HepG2 (cell line): Measurements from ENCODE around the gene FXR2. TPM values are rescaled to one million over a fixed set of nuclear protein-coding genes. Genes with fewer than 3 reads are reported as not detected.

Source experiments
- CCDC6 ChIP-seq: sonication (generic); formaldehyde crosslinking; IDR thresholded peaks from 2 replicates; pipeline ENCODE4 v1.8.1; 2022; ENCODE audit warnings: mild to moderate bottlenecking, missing genetic modification reagents, moderate library complexity
- ERF ChIP-seq: IDR thresholded peaks from 2 replicates; pipeline ENCODE4 v1.6.1; 2018; ENCODE audit warnings: missing biosample characterization, missing genetic modification reagents
- HDAC1 ChIP-seq: sonication (generic); formaldehyde crosslinking; IDR thresholded peaks from 2 replicates; pipeline ENCODE4 v1.5.1; 2020; ENCODE audit warnings: mild to moderate bottlenecking, missing genetic modification reagents
- KLF13 ChIP-seq: sonication (generic); formaldehyde crosslinking; IDR thresholded peaks from 2 replicates; pipeline ENCODE4 v1.4.0; 2020; ENCODE audit warnings: mild to moderate bottlenecking, missing genetic modification reagents
- MEIS1 ChIP-seq: sonication (generic); formaldehyde crosslinking; IDR thresholded peaks from 2 replicates; pipeline ENCODE4 v1.9.0; 2021; ENCODE audit warnings: mild to moderate bottlenecking, missing genetic modification reagents, moderate library complexity, borderline replicate concordance
- MLLT10 ChIP-seq: sonication (generic); formaldehyde crosslinking; IDR thresholded peaks from 2 replicates; pipeline ENCODE4 v1.4.0; 2020; ENCODE audit warnings: missing genetic modification reagents
- MYNN ChIP-seq: sonication (generic); formaldehyde crosslinking; IDR thresholded peaks from 2 replicates; pipeline ENCODE4 v1.4.0; 2020; ENCODE audit warnings: mild to moderate bottlenecking, low read depth, missing genetic modification reagents
- NFRKB ChIP-seq: fragments of 450-650 bp; IDR thresholded peaks from 2 replicates; pipeline ENCODE4 v1.6.1; 2017
- PCBP1 ChIP-seq: fragments of 200-400 bp; formaldehyde crosslinking; IDR thresholded peaks from 2 replicates; pipeline ENCODE4 v1.6.1; 2017; ENCODE audit warnings: mild to moderate bottlenecking, low read depth, low read length, borderline replicate concordance
- PCBP2 ChIP-seq: fragments of 200-400 bp; formaldehyde crosslinking; optimal IDR thresholded peaks from 2 replicates; pipeline ENCODE3; 2018; ENCODE audit warnings: low read length, low read depth; ENCODE audit not compliant: poor library complexity, severe bottlenecking
- PRDM15 ChIP-seq: sonication (generic); formaldehyde crosslinking; IDR thresholded peaks from 2 replicates; pipeline ENCODE4 v1.4.0; 2020; ENCODE audit warnings: missing genetic modification reagents
- SRSF1 ChIP-seq: fragments of 200-400 bp; formaldehyde crosslinking; optimal IDR thresholded peaks from 2 replicates; pipeline ENCODE3; 2017; ENCODE audit warnings: mild to moderate bottlenecking, low read depth, low read length, moderate library complexity
- ZBTB42 ChIP-seq: sonication (generic); formaldehyde crosslinking; IDR thresholded peaks from 2 replicates; pipeline ENCODE4 v1.5.0; 2020; ENCODE audit warnings: mild to moderate bottlenecking, missing genetic modification reagents
- ZFAT ChIP-seq: sonication (generic); formaldehyde crosslinking; conservative IDR thresholded peaks from 2 replicates; pipeline ENCODE4 v1.8.1; 2023; ENCODE audit warnings: missing genetic modification reagents, inconsistent platforms
- ZNF205 ChIP-seq: IDR thresholded peaks from 2 replicates; pipeline ENCODE4 v1.6.1; 2018; ENCODE audit warnings: missing biosample characterization, missing genetic modification reagents
- ZNF281 ChIP-seq: sonication (generic); formaldehyde crosslinking; IDR thresholded peaks from 2 replicates; pipeline ENCODE4 v1.4.0; 2020; ENCODE audit warnings: missing genetic modification reagents, borderline replicate concordance
- ZNF703 ChIP-seq: sonication (generic); formaldehyde crosslinking; IDR thresholded peaks from 2 replicates; pipeline ENCODE4 v1.5.1; 2020; ENCODE audit warnings: missing genetic modification reagents, mild to moderate bottlenecking, moderate library complexity, borderline replicate concordance
- polyA plus RNA-seq, 8 experiments: library from polyadenylated mRNA; depleted of rRNA in 3 of 8; stranded (reverse) in 7 of 8; unstranded in 1 of 8; fragments of >200 nt; fragmentation: Illumina TruSeq in 4 of 8; extraction: Trizol in 4 of 8; gene quantifications; 2 replicates each; pipeline versions ENCODE4 v1.2.1 to v1.2.3, GENCODE V29; 2011 to 2016; ENCODE audit warnings: low read depth in 4 of 8, missing spikeins in 1 of 8, mixed read lengths in 1 of 8; ENCODE audit not compliant: insufficient read depth in 1 of 8
- total RNA-seq, 5 experiments: library from RNA; depleted of rRNA; stranded (reverse); fragments of >200 nt; fragmentation: Illumina TruSeq; extraction: Trizol; gene quantifications; 2 replicates each; pipeline ENCODE4 v1.2.3, GENCODE V29; 2016; ENCODE audit warnings: low read depth in 1 of 5
- TF ChIP-seq, protein P1 (sequence below): sonication (generic); formaldehyde crosslinking; IDR thresholded peaks from 2 replicates; pipeline ENCODE4 v1.4.0; 2020; ENCODE audit warnings: missing genetic modification reagents, borderline replicate concordance
- TF ChIP-seq, protein P2 (sequence below): sonication (generic); formaldehyde crosslinking; IDR thresholded peaks from 2 replicates; pipeline ENCODE4 v1.4.0; 2020; ENCODE audit warnings: missing genetic modification reagents

FXR2 gene
- total and polyA plus RNA-seq, 2 of the 13 experiments (the other 11 are each of a cell fraction or from before 2014, with no cell fraction given) = 20.9 to 24.4 TPM

DNA sequence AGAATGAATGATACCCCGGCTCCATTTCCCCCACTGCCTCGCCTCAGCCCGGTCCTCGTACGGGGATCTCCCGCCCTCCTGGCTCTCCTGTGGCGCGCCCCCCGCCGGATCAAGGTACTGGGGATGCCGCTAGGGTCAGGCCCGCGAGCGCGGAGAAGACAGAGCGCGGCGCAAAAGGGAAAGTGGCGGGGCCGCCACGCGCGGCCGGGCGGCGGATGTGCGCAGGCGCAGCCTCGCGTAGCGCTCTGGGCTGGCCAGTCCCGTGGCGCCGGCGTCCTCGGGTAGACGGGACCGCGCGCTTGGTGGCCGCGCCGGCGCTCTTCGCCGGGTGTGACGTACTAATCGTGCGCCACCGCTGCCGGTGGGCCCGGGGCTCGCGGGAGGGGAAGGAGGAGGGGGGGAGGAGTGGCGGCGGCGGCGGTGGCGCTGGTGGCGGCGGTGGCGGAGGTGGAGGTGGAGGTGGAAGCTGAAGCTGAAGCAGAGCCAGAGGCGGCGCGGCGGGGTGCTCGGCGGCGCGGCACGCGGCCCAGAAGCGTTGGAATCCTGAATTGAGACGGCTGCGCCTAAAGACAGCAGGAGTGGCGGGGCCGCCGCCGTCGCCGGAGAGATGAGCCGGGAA is 53.0 kb downstream of the FXR2 start, which contains the start of gene SENP3 (continued):
- no peak for TF ChIP-seq PCBP2
- TF ChIP-seq MLLT10 (CRISPR knock-in tag) = no peak
- TF ChIP-seq NFRKB = no peak
- TF ChIP-seq MEIS1 (CRISPR knock-in tag) = 0 out of 2 replicates have a peak, but pooled peaks have one; percentile 33
- peak; percentile 62; the same call in 1 of the 2 replicates for TF ChIP-seq ZBTB42
- TF ChIP-seq PRDM15 (CRISPR knock-in tag) = no peak
- TF ChIP-seq KLF13 (CRISPR knock-in tag) = no peak
- peak; percentile 77; the same call in 1 of the 2 replicates for TF ChIP-seq HDAC1 (CRISPR knock-in tag)
- TF ChIP-seq PCBP1 = peak; percentile 38; the same call in 1 of the 2 replicates
- TF ChIP-seq SRSF1 = no peak
- TF ChIP-seq CCDC6 = 0 out of 2 replicates have a peak, but pooled peaks have one; percentile 19
- TF ChIP-seq ZFAT = no peak
- TF ChIP-seq, protein P1, sequence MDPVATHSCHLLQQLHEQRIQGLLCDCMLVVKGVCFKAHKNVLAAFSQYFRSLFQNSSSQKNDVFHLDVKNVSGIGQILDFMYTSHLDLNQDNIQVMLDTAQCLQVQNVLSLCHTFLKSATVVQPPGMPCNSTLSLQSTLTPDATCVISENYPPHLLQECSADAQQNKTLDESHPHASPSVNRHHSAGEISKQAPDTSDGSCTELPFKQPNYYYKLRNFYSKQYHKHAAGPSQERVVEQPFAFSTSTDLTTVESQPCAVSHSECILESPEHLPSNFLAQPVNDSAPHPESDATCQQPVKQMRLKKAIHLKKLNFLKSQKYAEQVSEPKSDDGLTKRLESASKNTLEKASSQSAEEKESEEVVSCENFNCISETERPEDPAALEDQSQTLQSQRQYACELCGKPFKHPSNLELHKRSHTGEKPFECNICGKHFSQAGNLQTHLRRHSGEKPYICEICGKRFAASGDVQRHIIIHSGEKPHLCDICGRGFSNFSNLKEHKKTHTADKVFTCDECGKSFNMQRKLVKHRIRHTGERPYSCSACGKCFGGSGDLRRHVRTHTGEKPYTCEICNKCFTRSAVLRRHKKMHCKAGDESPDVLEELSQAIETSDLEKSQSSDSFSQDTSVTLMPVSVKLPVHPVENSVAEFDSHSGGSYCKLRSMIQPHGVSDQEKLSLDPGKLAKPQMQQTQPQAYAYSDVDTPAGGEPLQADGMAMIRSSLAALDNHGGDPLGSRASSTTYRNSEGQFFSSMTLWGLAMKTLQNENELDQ (CRISPR knock-in tag) = no peak
- TF ChIP-seq ZNF205 (CRISPR knock-in tag) = no peak
- TF ChIP-seq, protein P2, sequence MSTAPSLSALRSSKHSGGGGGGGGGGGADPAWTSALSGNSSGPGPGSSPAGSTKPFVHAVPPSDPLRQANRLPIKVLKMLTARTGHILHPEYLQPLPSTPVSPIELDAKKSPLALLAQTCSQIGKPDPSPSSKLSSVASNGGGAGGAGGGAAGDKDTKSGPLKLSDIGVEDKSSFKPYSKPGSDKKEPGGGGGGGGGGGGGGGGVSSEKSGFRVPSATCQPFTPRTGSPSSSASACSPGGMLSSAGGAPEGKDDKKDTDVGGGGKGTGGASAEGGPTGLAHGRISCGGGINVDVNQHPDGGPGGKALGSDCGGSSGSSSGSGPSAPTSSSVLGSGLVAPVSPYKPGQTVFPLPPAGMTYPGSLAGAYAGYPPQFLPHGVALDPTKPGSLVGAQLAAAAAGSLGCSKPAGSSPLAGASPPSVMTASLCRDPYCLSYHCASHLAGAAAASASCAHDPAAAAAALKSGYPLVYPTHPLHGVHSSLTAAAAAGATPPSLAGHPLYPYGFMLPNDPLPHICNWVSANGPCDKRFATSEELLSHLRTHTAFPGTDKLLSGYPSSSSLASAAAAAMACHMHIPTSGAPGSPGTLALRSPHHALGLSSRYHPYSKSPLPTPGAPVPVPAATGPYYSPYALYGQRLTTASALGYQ (CRISPR knock-in tag) = no peak
- peak; percentile 65 for TF ChIP-seq ZNF281 (CRISPR knock-in tag)
- 0 out of 2 replicates have a peak, but pooled peaks have one; percentile 21 for TF ChIP-seq ERF
- no peak for TF ChIP-seq MYNN
- no peak for TF ChIP-seq ZNF703 (CRISPR knock-in tag)
